ENCODE measurements around the gene USP7. TPM values are rescaled to one million over a fixed set of nuclear protein-coding genes. Genes with fewer than 3 reads are reported as not detected.
"Not testable (repeated sequence)": the region's sequence is repeated elsewhere in the genome, so short reads cannot be mapped to it uniquely, and the experiment has no call there.

Gene USP7
- total RNA-seq, 2 experiments from 2014 or later: 165 to 198 TPM

GRCh38 chr16:8875317-8875716 is 88.4 kb downstream of the USP7 start:
- peaks cover 15% of the 10 kb centered on the region for H3K4me1 Mint-ChIP-seq
- CTCF ChIA-PET; H3K36me3 Mint-ChIP-seq (ENCODE audit: low read depth); intact Hi-C loops (cut with DNase I, micrococcal nuclease); H3K9me3 Mint-ChIP-seq (ENCODE audit: low read depth); POLR2A ChIA-PET; H3K27ac Mint-ChIP-seq; H3K4me3 Mint-ChIP-seq; ATAC-seq; H3K27me3 Mint-ChIP-seq; DNase-seq: not testable (repeated sequence)

GRCh38 chr16:8874388-8874787 is 89.3 kb downstream of the USP7 start:
- ATAC-seq (no peak), DNase-seq (no peak)
- Mint-ChIP-seq H3K4me3 (no peak overlapping the region), H3K27ac (no peak overlapping the region), H3K4me1 (peaks cover 20% of the 10 kb centered on the region), H3K9me3 (ENCODE audit: low read depth) (no peaks in the 10 kb centered on the region), H3K36me3 (ENCODE audit: low read depth) (no peaks in the 10 kb centered on the region), H3K27me3 (no peaks in the 10 kb centered on the region)
- ChIA-PET CTCF (interaction anchor here (1.6 kb wide), 1 partner anchor 260 kb away, joined by 5 read pairs; no protein-coding TSS in a partner anchor), POLR2A (no interaction called here)
- intact Hi-C loops (cut with DNase I, micrococcal nuclease): no loop called here

GRCh38 chr16:8873866-8874195 is 89.9 kb downstream of the USP7 start:
- intact Hi-C loops (cut with DNase I, micrococcal nuclease): not testable (repeated sequence)

GRCh38 chr16:8872967-8873865 is 90.5 kb downstream of the USP7 start:
- no peaks in the 10 kb centered on the region for H3K36me3 Mint-ChIP-seq (ENCODE audit: low read depth)
- no peak overlapping the region for H3K27ac Mint-ChIP-seq
- H3K4me3 Mint-ChIP-seq: no peak overlapping the region
- ChIA-PET POLR2A (interaction anchor here (0.6 kb wide), 2 partner anchors 79 to 181 kb away, joined by 5 to 8 read pairs; no protein-coding TSS in a partner anchor), CTCF (interaction anchor here (0.7 to 1.8 kb wide), 7 partner anchors 8 to 304 kb away, joined by 3 to 15 read pairs (median 3); partner anchors contain the start of gene LITAFD)
- no peaks in the 10 kb centered on the region for H3K27me3 Mint-ChIP-seq
- ATAC-seq (no peak), DNase-seq (no peak)
- no peaks in the 10 kb centered on the region for H3K9me3 Mint-ChIP-seq (ENCODE audit: low read depth)
- peaks cover 23% of the 10 kb centered on the region for H3K4me1 Mint-ChIP-seq
- intact Hi-C loops (cut with DNase I, micrococcal nuclease): no loop called here

More at GRCh38 chr16:8873866-8874195, 89.9 kb downstream of the USP7 start:
- peaks cover 23% of the 10 kb centered on the region for H3K4me1 Mint-ChIP-seq
- H3K9me3 Mint-ChIP-seq (ENCODE audit: low read depth); H3K4me3 Mint-ChIP-seq; ATAC-seq; DNase-seq; H3K27ac Mint-ChIP-seq; H3K36me3 Mint-ChIP-seq (ENCODE audit: low read depth); H3K27me3 Mint-ChIP-seq: not testable (repeated sequence)
- ChIA-PET POLR2A (interaction anchor here (0.6 kb wide), 1 partner anchor 182 kb away, joined by 5 read pairs; no protein-coding TSS in a partner anchor), CTCF (interaction anchor here (0.7 to 1.8 kb wide), 6 partner anchors 8 to 304 kb away, joined by 3 to 15 read pairs (median 4); partner anchors contain the start of gene LITAFD)

GRCh38 chr16:8872071-8872470 is 91.6 kb downstream of the USP7 start:
- no peak for ATAC-seq
- POLR2A ChIA-PET: interaction anchor here (0.6 kb wide), 1 partner anchor 78 kb away, joined by 8 read pairs; no protein-coding TSS in a partner anchor
- Mint-ChIP-seq H3K9me3 (ENCODE audit: low read depth) (no peaks in the 10 kb centered on the region), H3K36me3 (ENCODE audit: low read depth) (peaks cover 10% of the 10 kb centered on the region), H3K4me3 (no peak overlapping the region), H3K27ac (no peak overlapping the region), H3K27me3 (no peaks in the 10 kb centered on the region), H3K4me1 (peaks cover 27% of the 10 kb centered on the region)
- CTCF ChIA-PET: interaction anchor here (1.3 to 2.2 kb wide), 3 partner anchors 8 to 65 kb away, joined by 4 to 22 read pairs (median 15); partner anchors contain the start of gene LITAFD
- DNase-seq: no peak
- intact Hi-C loops (cut with DNase I, micrococcal nuclease): no loop called here

GRCh38 chr16:8869988-8870241 is 93.8 kb downstream of the USP7 start:
- ChIA-PET POLR2A (interaction anchor here (0.7 to 2.2 kb wide), 2 partner anchors 10 to 195 kb away, joined by 3 to 5 read pairs; no protein-coding TSS in a partner anchor), CTCF (interaction anchor here (1.9 to 2.2 kb wide), 2 partner anchors 11 to 67 kb away, joined by 10 to 22 read pairs; no protein-coding TSS in a partner anchor)
- Mint-ChIP-seq H3K36me3 (ENCODE audit: low read depth) (peaks cover 10% of the 10 kb centered on the region), H3K4me1 (peaks cover 40% of the 10 kb centered on the region)
- H3K27me3 Mint-ChIP-seq; DNase-seq; H3K27ac Mint-ChIP-seq; ATAC-seq; H3K4me3 Mint-ChIP-seq; H3K9me3 Mint-ChIP-seq (ENCODE audit: low read depth): not testable (repeated sequence)
- intact Hi-C loops (cut with DNase I, micrococcal nuclease): loop anchor here (1.0 to 5.0 kb wide), 11 partner anchors 10 to 303 kb away; partner anchors contain the start of genes PMM2 (in 2 of the 2), TMEM186 (in 2 of the 2), ABAT (in 1 of the 2) and HAPSTR1 (in 1 of the 2)

GRCh38 chr16:8869212-8869987 is 94.3 kb downstream of the USP7 start:
- peak; percentile 29 for DNase-seq
- Mint-ChIP-seq H3K27ac (peak overlapping the region; percentile 90), H3K36me3 (ENCODE audit: low read depth) (peaks cover 10% of the 10 kb centered on the region), H3K27me3 (no peaks in the 10 kb centered on the region), H3K9me3 (ENCODE audit: low read depth) (no peaks in the 10 kb centered on the region), H3K4me3 (peak overlapping the region; percentile 87), H3K4me1 (peaks cover 38% of the 10 kb centered on the region)
- intact Hi-C loops (cut with DNase I, micrococcal nuclease): loop anchor here (1.0 to 5.0 kb wide), 10 partner anchors 11 to 303 kb away; partner anchors contain the start of genes PMM2 (in 2 of the 2), TMEM186 (in 2 of the 2), ABAT (in 1 of the 2) and HAPSTR1 (in 1 of the 2)
- ChIA-PET POLR2A (interaction anchor here (0.6 to 2.2 kb wide), 10 partner anchors 9 to 234 kb away, joined by 3 to 13 read pairs (median 4); partner anchors contain the start of genes HAPSTR1 and USP7), CTCF (interaction anchor here (0.6 to 2.2 kb wide), 6 partner anchors 9 to 302 kb away, joined by 3 to 22 read pairs (median 6); no protein-coding TSS in a partner anchor)
- ATAC-seq: no peak

- Mint-ChIP-seq H3K4me3 (peak within 1 kb of the TSS; percentile 87), H3K9me3 (ENCODE audit: low read depth) (no peaks in the 10 kb centered on the region), H3K36me3 (ENCODE audit: low read depth) (peaks cover 10% of the 10 kb centered on the region), H3K4me1 (peaks cover 40% of the 10 kb centered on the region), H3K27ac (peak within 1 kb of the TSS; percentile 92), H3K27me3 (no peaks in the 10 kb centered on the region)
- ChIA-PET POLR2A (interaction anchor here (0.5 to 1.4 kb wide), 11 partner anchors 9 to 240 kb away, joined by 3 to 13 read pairs (median 4); partner anchors contain the start of genes HAPSTR1 and USP7), CTCF (interaction anchor here (0.6 to 2.0 kb wide), 5 partner anchors 9 to 301 kb away, joined by 3 to 16 read pairs (median 3); no protein-coding TSS in a partner anchor)
- intact Hi-C loops (cut with DNase I, micrococcal nuclease): loop anchor here (1.0 to 5.0 kb wide), 10 partner anchors 12 to 302 kb away; partner anchors contain the start of genes PMM2 (in 2 of the 2), TMEM186 (in 2 of the 2), ABAT (in 1 of the 2) and HAPSTR1 (in 1 of the 2)
- ATAC-seq: peak; percentile 72
- peak; percentile 92 for DNase-seq
Observed at GRCh38 chr16:8868416-8869211, 95.1 kb downstream of the USP7 start, which contains the start of gene CARHSP1. Gene CARHSP1 (minus strand): TSS chr16:8869006. CDS start chr16:8859328, 9,678 bp downstream.

- H3K36me3 Mint-ChIP-seq (ENCODE audit: low read depth): peaks cover 10% of the 10 kb centered on the region
- peak overlapping the region; percentile 92 for H3K27ac Mint-ChIP-seq
- intact Hi-C loops (cut with DNase I, micrococcal nuclease): loop anchor here (2.0 to 5.0 kb wide), 4 partner anchors 13 to 301 kb away; partner anchors contain the start of genes PMM2 (in 1 of the 2) and TMEM186 (in 1 of the 2)
- CTCF ChIA-PET: interaction anchor here (0.6 to 2.0 kb wide), 2 partner anchors 12 to 141 kb away, joined by 3 to 16 read pairs; no protein-coding TSS in a partner anchor
- peak overlapping the region; percentile 87 for H3K4me3 Mint-ChIP-seq
- POLR2A ChIA-PET: interaction anchor here (1.1 to 1.4 kb wide), 2 partner anchors 16 to 223 kb away, joined by 8 to 13 read pairs; partner anchors contain the start of gene HAPSTR1
- peaks cover 40% of the 10 kb centered on the region for H3K4me1 Mint-ChIP-seq
- ATAC-seq (no peak), DNase-seq (peak; percentile 54)
- no peaks in the 10 kb centered on the region for H3K9me3 Mint-ChIP-seq (ENCODE audit: low read depth)
- H3K27me3 Mint-ChIP-seq: no peaks in the 10 kb centered on the region
Observed at GRCh38 chr16:8867932-8868415, 95.7 kb downstream of the USP7 start.

Measured in activated CD4-positive, alpha-beta T cell treated with anti-CD3 and anti-CD28 coated beads for 36 hours (primary cell).